D721Med (cell line): ENCODE data around the gene ATP7A.
A peak's percentile ranks its signal among the peaks of the same experiment; 100 is the strongest.
"Not testable (repeated sequence)": the region's sequence is repeated elsewhere in the genome, so short reads cannot be mapped to it uniquely, and the experiment has no call there.

Experiments used
- DNase-seq: peaks from one replicate; pipeline ENCODE4 v3.0.0; 2011; ENCODE audit warnings: low spot score; ENCODE audit not compliant: insufficient read length
- FAIRE-seq: peaks from 2 replicates; lab custom pipeline; 2011; peaks lifted over from hg19 to GRCh38; lab: Jason Lieb, UNC
- TF ChIP-seq, protein P1 (sequence below): IDR thresholded peaks from 2 replicates; pipeline ENCODE4 v1.5.1; 2012; ENCODE audit warnings: mild to moderate bottlenecking, control low read depth; ENCODE audit not compliant: insufficient read depth; ENCODE audit errors: missing control alignments

Gene ATP7A

DNA sequence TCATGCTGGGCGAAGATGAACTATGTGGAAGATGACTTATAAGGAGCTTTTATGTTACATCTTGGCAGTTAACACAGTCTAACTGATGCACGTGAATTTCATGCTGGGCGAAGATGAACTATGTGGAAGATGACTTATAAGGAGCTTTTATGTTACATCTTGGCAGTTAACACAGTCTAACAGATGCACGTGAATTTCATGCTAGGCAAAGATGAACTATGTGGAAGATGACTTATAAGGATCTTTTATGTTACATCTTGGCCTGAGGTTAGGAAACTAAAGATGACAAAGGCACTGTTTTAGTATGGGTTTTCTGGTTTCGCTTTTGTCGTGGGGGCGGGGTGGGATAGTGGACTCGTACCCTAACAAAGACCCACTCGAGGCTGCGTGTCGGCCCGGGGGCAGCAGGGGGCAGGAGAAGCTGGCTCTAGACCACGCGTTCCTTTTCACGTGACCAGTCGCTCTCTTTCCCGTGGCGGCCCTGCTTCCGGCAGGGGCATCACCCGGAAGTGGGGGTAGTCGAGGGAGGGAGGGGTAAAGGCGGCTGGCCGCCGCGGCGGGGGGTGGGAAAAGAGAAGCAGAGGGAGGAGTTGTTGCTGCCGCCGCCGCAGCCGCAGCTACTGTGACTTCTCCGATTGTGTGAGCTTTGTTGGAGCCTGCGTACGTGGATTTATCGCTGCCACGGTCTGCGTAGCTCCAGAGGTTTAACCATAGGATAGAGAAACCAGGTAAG is at the start of gene ATP7A:
Gene ATP7A (plus strand): TSS at position 586 of the 733 bp plus-strand sequence. CDS start 60,949 bp downstream, outside the sequence.
- peak; percentile 40 for DNase-seq
- TF ChIP-seq, protein P1, sequence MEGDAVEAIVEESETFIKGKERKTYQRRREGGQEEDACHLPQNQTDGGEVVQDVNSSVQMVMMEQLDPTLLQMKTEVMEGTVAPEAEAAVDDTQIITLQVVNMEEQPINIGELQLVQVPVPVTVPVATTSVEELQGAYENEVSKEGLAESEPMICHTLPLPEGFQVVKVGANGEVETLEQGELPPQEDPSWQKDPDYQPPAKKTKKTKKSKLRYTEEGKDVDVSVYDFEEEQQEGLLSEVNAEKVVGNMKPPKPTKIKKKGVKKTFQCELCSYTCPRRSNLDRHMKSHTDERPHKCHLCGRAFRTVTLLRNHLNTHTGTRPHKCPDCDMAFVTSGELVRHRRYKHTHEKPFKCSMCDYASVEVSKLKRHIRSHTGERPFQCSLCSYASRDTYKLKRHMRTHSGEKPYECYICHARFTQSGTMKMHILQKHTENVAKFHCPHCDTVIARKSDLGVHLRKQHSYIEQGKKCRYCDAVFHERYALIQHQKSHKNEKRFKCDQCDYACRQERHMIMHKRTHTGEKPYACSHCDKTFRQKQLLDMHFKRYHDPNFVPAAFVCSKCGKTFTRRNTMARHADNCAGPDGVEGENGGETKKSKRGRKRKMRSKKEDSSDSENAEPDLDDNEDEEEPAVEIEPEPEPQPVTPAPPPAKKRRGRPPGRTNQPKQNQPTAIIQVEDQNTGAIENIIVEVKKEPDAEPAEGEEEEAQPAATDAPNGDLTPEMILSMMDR: peak; percentile 37
- FAIRE-seq: peak; percentile 48

DNA sequence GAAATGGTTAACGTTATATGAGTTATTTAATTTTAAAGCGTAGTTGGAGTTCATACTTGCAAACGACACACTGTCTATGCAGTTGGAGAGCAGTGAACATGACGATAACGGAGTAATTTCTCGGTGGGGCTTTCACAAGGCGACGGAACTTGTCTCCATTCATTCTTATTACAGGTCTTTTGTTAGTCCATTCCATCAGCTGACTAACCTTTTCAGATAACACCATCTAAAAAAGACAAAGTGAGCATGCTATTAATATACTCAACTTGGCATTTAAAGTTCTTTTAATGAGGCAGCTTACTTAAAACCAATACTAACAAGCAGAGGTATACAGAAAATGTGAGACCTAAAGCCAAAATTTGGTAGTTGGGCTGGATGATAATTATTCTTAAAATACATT is 35.1 kb upstream of the ATP7A start:
- no peak for FAIRE-seq

DNA sequence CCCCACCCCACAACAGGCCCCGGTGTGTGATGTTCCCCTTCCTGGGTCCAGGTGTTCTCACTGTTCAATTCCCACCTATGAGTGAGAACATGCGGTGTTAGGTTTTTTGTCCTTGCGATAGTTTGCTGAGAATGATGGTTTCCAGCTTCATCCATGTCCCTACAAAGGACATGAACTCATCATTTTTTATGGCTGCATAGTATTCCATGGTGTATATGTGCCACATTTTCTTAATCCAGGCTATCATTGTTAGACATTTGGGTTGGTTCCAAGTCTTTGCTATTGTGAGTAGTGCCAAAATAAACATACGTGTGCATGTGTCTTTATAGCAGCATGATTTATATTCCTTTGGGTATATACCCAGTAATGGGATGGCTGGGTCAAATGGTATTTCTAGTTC is 29.1 kb upstream of the ATP7A start:
- DNase-seq, FAIRE-seq: not testable (repeated sequence)

More for the DNA sequence above, 35.1 kb upstream of the ATP7A start:
- TF ChIP-seq, protein P1: no peak
- DNase-seq: no peak

DNA sequence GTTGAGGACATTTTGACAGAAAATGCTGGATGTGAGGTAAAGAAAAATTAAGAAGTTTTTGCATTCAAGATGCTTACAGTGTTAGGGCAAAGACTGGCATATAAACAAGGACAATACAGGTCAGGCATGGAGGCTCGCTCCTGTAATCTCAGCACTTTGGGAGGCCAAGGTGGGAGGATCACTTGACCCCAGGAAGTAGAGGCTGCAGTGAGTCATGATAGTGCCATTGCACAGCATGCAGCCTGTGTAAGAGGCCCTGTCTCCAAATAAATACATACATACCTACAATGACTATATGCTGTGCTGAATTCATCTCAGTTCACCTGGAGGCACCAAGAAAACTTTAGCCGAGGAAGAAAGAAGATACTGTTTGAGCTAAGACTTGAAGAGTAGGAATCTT is 17.6 kb upstream of the ATP7A start:
- DNase-seq (no peak), FAIRE-seq (no peak)
- TF ChIP-seq, protein P1: no peak

DNA sequence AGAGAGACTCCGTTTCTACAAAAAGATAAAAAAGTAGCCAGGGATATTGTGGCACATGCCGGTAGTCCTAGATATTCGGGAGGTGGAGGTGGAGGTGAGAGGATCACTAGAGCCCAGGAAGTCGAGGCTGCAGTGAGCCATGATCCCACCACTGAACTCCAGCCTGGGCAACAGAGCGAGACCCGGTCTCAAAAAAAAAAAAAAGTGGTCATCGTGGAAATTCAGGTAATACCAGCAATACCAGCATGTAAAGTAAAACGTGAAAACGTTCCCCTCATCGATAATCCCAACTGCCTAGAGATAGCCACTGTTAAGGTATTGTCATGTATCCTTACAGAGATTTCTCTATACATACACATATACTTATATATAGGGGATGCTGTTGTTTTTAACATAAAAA is 16.8 kb upstream of the ATP7A start:
- TF ChIP-seq, protein P1: no peak
- FAIRE-seq (no peak), DNase-seq (no peak)

DNA sequence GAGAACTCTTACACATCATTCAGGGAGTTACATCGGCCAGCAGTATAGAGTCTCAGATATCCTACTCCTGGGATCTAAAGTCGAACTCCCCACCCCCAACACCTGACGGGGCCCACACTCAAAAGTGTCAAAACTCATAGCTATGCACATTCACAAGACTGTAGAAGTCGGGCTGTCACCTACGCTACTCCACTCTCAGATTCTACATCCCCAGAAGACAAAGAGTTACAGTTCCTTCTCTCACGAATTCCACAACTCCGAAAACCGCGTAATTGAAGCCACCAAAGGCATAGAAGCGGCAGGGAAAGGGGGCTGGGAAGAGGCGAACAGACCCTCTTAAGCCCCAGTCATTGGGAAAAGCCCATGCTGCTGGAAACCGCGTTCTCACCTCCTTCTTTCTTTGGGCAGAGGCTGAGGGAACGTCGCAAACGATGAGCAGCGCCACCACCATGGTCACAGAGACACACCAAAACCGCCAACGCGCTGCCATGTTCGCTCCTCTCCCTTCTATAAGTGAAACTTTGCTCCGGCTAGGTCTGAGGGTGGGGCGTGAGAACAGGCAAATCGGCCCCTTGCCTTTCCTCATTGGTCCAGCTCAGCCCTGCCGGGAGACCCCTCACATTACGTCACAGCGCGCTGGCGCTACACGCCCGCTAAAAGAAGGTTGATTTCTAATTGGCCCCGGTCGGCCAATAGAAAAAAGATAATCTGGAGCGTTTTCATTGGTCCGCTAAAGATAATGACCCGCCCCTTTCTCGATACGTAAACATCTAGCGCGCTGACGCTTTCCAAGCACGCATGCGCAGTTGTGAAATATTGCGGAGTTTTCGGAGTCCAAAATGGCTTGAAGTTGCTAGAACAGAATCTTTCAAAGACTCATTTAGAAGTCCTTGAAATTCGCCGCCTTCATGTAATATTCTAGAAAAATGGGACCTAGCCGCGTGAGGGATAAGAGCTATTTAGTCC is 15.3 kb upstream of the ATP7A start, which contains the start of gene MAGT1:
Gene MAGT1 (minus strand): TSS at position 515 of the 966 bp plus-strand sequence. CDS start 25 bp downstream, at position 490.
- FAIRE-seq (no peak), DNase-seq (peak; percentile 25)
- TF ChIP-seq, protein P1: no peak

DNA sequence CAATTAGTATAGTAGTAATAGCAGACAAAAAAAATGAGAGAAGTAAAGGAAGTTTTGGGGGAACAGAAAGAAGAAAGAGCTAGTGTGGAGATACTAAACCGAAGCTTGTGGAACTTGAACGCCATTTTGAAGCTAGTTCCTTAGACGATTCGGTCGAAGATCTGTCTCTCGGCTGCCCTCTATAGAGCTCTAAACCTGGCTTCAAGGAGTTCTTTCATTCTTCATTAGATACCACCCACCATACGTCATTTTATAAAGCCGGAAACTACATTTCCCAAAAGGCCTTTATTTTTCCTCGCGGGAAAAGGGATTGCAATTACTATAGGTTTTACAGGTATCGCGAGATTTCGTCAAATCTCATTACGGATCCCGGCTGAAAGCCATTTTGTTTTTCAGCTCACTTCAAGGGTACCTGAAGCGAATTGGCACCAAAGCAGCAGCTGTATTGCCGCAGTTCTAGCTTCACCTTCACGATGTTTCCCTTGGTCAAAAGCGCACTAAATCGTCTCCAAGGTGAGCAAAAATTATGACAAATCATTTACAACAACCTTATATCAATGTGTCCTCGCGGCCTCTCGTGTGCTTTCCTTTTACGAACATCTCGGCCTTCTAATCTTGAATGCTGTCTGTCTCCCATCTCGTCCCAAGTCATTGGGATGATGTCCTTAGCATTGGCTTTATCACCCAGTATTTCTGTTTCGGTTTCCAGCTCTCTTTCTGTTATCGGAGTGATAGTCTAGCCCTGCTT is 11.2 kb upstream of the ATP7A start, which contains the start of gene COX7B:
Gene COX7B (plus strand): TSS at position 388 of the 748 bp plus-strand sequence. CDS start 86 bp downstream, at position 474.
- TF ChIP-seq, protein P1: peak; percentile 45
- DNase-seq: peak; percentile 69
- FAIRE-seq: peak; percentile 41
